HG03060 (cell line): ENCODE measurements around the gene CDH10.

Source experiments
- ATAC-seq: cut with Tn5 transposase; IDR thresholded peaks from one replicate; pipeline ENCODE4 v1.9.1; 2021; ENCODE audit warnings: low read depth, moderate number of reproducible peaks; ENCODE audit not compliant: unreplicated experiment

The CDH10 gene

GRCh38 chr5:24492229-24492628 lies 152.5 kb downstream of the CDH10 start:
- no peak for ATAC-seq

- no peak for ATAC-seq
Observed at GRCh38 chr5:24491490-24491889, 153.3 kb downstream of the CDH10 start.

GRCh38 chr5:24487368-24488229 lies 157.2 kb downstream of the CDH10 start:
- no peak for ATAC-seq

- no peak for ATAC-seq
Observed at GRCh38 chr5:24480952-24481351, 163.8 kb downstream of the CDH10 start.

DNA sequence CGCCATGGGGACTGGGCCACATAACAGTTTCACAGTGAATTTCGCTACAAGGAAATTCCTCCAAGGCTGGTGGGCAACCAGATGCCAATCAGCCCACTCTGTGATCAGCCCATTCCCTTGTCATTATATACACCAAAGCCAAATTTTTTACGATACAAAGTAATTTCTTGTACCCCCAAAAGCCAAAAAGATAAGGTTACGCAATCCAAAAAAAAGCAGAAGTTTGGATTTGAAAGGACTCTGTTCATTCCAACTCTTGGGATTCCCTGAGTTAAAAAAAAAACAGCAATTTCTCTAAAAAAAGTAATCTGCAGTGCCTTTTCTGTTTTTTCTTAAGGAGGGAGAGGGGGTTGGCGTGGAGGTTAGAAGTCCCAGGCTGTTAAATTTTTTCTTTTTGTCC lies 166.8 kb downstream of the CDH10 start:
- no peak for ATAC-seq

- no peak for ATAC-seq
Observed at GRCh38 chr5:24475101-24475500, 169.7 kb downstream of the CDH10 start.

GRCh38 chr5:24474685-24475084 lies 170.1 kb downstream of the CDH10 start:
- ATAC-seq: no peak

DNA sequence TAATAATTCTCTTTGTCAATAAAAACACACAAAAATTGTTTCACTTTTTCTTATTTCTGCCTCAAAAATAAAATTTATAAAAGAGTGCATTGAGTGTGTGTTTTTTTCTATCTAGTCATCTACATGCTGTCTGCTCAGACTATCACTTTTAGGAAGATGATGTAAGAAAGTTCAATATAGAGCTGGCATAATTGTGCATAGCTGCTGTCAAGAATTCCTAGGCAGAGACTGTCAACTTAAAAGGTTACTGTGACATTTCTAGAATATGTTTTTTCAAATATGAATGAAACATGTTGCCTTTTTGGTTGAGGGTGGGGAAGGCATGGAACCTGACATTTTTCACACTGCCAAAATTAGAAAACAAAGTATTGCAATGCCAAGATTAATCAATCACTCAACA lies 172.3 kb downstream of the CDH10 start:
- no peak for ATAC-seq

GRCh38 chr5:24444414-24444813 lies 200.4 kb downstream of the CDH10 start:
- ATAC-seq: no peak

DNA sequence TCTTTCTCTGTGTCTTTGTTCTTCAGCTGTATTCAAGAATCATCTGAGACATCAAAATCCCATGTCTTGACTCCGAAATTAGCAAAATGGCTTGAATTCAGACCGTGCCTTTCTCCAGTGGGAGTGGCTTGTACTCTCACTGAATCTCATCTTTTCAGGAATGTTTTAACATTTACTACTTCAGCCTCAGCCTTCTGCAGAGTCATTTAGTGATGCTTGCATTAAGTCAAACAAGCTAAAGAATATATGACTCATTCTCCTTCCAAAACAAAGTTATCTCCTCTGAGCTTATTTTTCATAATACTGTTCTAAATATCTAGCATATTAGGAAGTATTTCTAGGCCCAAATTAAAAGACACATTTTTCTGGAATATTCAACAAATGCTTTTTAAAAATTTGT lies 205.3 kb downstream of the CDH10 start:
- ATAC-seq: no peak
